Putamen (tissue), 1 donor: ENCODE results near the gene TLE3.

Experiments
- DNase-seq: peaks from one replicate; pipeline ENCODE4 v3.0.0-alpha.2; 2016; ENCODE audit warnings: low spot score

The TLE3 gene

GRCh38 chr15:70061696-70062270 lies 35.9 kb downstream of the TLE3 start:
- DNase-seq = no peak

DNA sequence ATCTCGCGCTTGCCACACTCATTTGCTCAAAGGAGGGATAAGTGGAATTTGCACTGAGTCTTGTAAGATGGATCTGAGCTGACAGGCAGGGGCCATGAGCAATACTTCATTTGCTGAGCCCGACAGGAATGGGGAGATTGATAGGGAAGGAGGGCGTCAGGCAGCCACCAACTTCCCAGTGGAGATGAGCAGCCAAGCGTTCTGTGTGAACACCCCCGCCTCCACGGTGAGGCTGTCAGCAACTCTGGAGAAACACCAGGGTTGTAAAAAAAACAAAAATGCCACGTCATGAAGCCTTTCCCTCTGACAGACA lies 36.8 kb downstream of the TLE3 start:
- peak; percentile 52 for DNase-seq

DNA sequence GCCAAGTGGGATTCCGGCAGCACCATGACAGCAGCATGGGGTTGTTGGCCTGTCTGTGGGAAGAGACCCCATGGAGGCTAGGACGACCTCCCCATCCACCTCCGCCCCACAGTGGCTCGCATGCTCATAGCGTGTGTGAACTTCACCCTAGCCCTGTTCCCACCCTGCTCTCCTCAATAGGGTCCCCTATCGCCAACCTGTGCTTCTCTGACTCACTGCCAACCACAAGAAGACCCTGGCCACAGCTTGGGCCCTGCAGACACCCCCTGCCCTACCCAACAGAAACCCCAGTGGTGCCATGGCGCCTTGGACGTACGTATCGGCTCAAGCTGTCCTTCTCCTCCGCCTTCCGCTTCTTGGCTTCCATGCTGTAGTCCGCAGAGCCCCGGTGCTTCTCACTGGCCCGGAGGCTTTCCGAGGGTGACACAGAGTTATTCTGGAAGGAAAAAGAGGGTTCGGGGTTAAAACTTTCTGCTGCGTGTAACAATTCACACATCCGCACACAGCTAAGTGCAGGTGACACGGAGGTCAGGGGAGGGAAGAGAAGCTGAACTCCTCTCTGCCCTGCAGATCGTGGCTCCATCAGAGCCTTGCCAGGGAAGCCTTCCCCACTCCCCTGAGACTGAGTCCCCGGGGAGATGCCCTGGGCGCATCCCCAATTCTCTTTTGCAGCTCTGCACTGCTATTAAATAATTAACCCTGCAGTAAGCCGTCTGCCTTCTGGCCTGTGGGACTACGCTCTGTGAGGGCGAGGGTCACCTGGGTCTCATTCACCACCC lies 37.3 kb downstream of the TLE3 start:
- no peak for DNase-seq

GRCh38 chr15:70059476-70060213 lies 38.1 kb downstream of the TLE3 start:
- DNase-seq = no peak

GRCh38 chr15:70058642-70059360 lies 38.9 kb downstream of the TLE3 start:
- DNase-seq = no peak

DNA sequence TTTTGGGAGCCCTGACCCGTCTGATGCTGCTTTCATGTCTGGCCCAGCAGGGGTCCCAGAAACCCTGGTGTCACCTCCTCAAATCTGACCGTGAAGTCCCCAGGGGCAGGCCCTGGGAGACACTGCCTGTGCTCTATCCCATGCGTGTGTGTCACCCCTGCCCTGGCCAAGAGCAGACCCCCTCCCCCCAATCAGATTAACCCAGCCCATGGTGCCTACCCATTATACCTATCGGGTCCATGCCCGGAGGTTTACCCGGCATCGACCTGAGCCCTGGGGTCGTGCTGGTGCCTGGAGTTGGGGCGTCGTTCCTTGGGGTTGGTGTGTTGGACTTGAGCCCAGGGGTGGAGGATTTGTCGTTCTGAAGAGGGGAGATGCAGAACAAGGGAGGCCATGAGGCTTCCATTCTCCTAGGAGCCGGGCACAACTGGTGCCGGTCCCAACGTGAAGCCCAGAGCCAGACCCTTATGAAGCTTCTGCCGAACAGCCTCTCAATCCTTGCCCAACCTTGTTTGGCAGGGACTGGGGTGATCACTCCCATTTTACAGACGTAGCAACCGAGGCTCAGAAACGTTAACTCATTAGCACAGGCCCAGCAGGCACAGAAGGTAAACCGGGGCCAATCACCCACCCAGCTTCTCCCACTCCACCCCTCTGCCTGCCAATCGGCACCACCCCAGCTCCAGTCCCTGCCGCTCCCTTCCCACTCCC lies 39.6 kb downstream of the TLE3 start:
- DNase-seq = no peak

DNA sequence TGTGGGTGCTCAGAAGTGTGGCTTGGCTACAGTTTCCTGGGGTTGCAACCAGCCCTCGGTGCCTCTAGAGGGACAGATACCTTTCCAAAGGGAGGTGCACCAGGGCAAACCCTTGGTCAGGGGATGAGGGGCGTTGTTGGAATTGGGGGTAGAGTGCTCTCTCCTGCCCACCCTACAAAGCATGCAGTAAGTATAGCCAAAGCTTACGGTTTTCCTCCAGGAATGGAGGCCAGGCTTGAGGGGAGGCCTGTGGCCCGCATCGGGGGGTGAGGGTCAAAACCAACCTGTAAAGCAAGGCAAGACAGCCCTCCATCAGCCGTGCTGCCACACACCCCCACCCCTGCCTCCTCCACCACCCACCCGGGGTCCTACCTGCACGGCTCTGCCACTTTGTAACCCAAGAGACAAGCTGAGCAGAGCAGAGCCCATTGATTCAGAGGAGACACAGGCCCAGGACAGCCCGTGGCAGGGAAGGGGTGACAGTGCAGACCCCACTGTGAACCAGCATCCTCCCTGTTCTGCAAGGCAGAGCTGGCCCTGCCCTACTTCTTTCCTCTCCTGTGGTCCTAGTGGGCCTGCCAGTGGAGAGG lies 41.5 kb downstream of the TLE3 start:
- DNase-seq = no peak

- no peak for DNase-seq
Measured at GRCh38 chr15:70055601-70056051, 42.1 kb downstream of the TLE3 start.

DNA sequence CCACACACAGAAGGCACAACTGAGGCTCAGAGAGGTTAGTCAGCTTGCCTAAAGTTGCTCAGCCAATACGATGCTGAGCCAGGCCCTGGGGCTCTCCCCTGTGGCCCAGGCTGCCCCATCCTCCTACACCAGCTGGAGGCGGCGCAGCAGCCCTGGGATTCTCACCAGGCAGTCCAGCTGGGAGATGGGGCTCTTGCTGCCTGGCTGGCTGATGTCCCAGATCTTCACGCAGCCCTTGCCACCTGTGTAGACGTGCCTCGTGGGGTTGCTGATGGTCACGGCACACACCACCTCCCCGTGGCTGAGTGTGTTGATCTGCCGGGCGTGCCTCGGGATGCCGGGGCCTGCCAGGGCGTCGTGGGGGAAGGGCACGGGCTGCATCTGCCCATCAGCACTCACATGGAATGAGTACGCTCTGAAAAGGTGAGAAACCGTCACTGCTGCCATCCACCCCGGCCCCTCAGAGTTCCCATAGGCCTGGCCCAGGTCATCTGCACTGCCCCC lies 42.8 kb downstream of the TLE3 start:
- DNase-seq = no peak

GRCh38 chr15:70054366-70054765 lies 43.4 kb downstream of the TLE3 start:
- no peak for DNase-seq

DNA sequence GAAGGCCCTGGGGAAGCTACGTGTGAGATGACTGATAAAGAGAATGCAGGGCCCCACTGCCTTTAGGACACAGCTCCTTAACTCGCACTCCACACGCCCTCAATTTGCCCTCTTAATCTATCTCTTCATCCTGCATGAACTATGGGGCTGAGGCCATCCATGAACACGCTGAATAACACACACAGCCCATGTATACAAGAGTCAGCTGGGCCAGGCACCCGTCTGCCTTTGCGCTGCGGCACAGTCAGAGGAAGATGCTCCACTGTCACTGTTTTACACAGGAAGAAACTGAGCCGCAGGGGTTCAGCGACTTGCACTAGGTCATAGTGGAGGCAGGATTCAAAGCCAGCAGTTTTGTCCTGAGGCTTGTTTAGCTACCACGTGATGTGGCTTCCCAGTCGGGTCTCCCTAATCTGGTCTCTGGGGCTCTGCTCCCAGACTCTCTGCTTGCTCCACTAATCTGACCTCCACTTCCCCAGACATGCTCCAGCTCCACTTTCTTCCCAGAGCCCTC lies 43.9 kb downstream of the TLE3 start:
- no peak for DNase-seq

- DNase-seq = peak; percentile 46
Measured at GRCh38 chr15:70053001-70053715, 44.6 kb downstream of the TLE3 start.

DNA sequence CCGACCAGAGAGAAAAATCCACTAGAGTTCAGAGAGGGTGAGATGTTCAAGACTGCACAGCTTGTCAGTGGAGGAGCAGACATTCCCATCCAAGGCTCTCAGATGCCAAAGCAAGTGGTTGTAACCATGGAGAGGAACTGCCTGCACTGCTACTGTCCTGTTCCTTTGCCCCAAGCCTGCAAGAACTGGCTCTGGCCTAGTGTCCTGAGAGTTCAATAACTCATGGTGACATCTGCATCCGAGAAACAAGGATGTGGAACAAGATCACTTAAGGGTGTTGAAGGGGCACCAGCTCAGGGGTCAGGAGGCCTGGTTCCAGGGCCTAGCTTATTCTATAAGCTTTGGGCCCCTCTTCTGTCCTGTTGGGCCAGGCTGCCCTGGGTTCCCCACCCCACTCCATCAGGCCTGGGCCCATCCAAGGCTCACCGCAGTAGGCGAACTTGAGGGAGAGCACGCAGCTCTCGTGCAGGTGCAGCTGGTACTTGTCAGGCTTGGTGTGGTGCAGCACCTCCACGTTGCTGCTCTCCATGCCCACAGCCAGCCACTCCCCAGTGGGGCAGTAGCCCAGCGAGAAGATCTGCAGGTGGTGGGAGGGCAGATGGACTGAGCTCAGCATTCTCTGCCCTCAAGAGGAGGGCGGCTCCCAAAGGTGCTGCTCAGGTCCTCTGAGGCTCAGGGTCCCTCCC lies 45.6 kb downstream of the TLE3 start:
- no peak for DNase-seq

- no peak for DNase-seq
Measured at GRCh38 chr15:70050970-70051369, 46.7 kb downstream of the TLE3 start.

DNA sequence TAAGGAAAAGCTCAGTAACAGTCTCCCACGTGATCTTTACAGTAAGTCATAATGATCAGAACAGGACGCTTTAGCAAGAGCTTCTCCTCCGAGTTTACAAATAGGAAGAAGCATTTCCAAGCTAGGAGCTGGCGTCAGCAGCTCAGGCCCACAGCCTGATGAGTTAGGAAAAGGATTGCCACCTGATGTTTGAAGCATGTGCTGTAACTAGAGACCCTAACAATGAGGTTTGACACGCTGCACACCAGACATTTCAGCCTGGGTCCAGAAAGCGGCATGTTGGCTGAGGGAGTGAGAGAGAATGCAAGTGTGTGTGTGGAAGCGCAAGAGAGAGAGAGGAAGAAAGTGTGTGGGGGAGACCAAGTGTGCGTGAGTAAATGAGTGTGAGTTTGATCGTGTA lies 47.3 kb downstream of the TLE3 start:
- no peak for DNase-seq

DNA sequence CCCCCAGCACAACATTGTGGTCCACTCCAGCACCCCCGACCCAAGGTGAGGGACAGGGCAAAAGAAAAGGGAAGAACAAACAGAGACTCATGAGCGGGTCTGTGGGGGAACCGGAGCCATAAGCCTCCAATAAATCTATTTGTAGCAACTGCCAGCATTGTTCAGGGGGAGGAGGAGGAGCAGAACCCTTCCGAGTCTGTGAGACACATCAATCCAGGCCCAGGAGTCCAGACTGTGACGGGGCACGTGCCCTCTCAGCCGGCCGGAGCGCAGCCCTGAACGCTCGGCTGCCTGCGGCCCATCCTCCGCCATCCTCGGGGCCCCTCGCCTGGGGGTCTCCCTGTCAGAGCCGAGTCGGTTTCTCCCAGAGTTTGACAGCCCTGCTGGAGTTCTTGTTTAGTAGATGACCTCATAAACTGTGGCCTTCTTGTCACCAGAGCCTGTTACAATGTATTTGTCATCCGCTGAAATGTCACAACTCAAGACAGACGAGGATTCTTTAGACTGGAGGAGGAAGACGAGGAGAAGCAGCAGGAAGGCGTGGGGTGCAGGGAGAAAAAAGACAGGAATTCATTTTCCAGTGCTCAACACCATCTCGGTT lies 47.9 kb downstream of the TLE3 start:
- DNase-seq = no peak

- no peak for DNase-seq
Measured at GRCh38 chr15:70048578-70049514, 48.9 kb downstream of the TLE3 start.

GRCh38 chr15:70048198-70048565 lies 49.5 kb downstream of the TLE3 start:
- no peak for DNase-seq
